Measurements from ENCODE around the gene CAMK1G.

GRCh38 chr1:209544098-209544497 lies 39.4 kb upstream of the CAMK1G start:
- TF ChIP-seq CTCF (IDR thresholded peaks at IDR 0.05) (no peak), POLR2A (IDR thresholded peaks at IDR 0.05) (no peak), EP300 (IDR thresholded peaks at IDR 0.05) (no peak)
